ENCODE results near the gene PHF3. TPM values are rescaled to one million over a fixed set of nuclear protein-coding genes. Genes with fewer than 3 reads are reported as not detected.

Gene PHF3
- total RNA-seq, 1 experiment from 2014 or later, result 40.0 TPM

DNA sequence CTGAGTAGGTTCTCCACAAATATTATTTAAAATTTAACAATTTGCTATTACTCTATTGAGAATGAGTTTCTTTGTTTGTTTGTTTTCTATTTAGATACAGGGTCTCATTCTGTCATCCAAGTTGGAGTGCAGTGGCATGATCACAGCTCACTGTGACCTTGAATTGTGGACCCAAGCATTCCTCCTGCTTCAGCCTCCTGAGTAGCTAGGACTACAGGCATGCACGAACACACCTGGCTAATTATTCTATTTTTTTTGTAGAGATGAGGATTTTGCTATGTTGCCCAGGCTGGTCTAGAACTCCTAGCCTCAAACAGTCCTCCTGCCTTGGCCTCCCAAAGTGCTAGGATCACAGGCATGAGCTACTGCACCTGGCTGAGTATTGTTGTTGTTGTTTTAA, 122.2 kb downstream of the PHF3 start:
- no peak overlapping the region for H3K27ac ChIP-seq (ENCODE audit: low read length)
- CTCF ChIA-PET, result no interaction called here
- ATAC-seq (no peak), DNase-seq (ENCODE audit: low read depth, low spot score) (no peak)
- intact Hi-C loops (cut with micrococcal nuclease; ENCODE audit: unreplicated experiment), result no loop called here
- BruUV-seq (replicated peaks), result no TSS peak
- no peaks in the 10 kb centered on the region for H3K36me3 ChIP-seq (ENCODE audit: control insufficient read depth, insufficient read depth, low read length)
- H3K4me3 ChIP-seq (ENCODE audit: low read depth in 2 of 2, low read length in 2 of 2), result no peak overlapping the region
- in situ Hi-C loops (cut with HindIII; ENCODE audit: low pct_unique_long_range_greater_than_20kb, low sequenced_read_pairs), result no loop called here
- no peaks in the 10 kb centered on the region for H3K9me3 ChIP-seq (ENCODE audit: control insufficient read depth, insufficient read depth, low read depth, low read length)
- H3K4me1 ChIP-seq (ENCODE audit: control insufficient read depth, insufficient read depth, low read length), result no peaks in the 10 kb centered on the region
- peaks cover 2% of the 10 kb centered on the region; the same call in 1 of the 2 replicates for H3K27me3 ChIP-seq (ENCODE audit: control insufficient read depth, insufficient read depth, low read length)
- no peak for TF ChIP-seq SIN3A (IDR thresholded peaks at IDR 0.05; ENCODE audit: borderline replicate concordance, insufficient read depth, low read depth, low read length)
- no peak for TF ChIP-seq POLR2AphosphoS5 (IDR thresholded peaks at IDR 0.05; ENCODE audit: low read depth, low read length)
- no peak for TF ChIP-seq CTCF (IDR thresholded peaks at IDR 0.05)
- POLR2A ChIA-PET, result no interaction called here

- ATAC-seq (no peak), DNase-seq (ENCODE audit: low read depth, low spot score) (no peak)
- no peak for TF ChIP-seq SIN3A (IDR thresholded peaks at IDR 0.05; ENCODE audit: borderline replicate concordance, insufficient read depth, low read depth, low read length)
- TF ChIP-seq, protein P1, sequence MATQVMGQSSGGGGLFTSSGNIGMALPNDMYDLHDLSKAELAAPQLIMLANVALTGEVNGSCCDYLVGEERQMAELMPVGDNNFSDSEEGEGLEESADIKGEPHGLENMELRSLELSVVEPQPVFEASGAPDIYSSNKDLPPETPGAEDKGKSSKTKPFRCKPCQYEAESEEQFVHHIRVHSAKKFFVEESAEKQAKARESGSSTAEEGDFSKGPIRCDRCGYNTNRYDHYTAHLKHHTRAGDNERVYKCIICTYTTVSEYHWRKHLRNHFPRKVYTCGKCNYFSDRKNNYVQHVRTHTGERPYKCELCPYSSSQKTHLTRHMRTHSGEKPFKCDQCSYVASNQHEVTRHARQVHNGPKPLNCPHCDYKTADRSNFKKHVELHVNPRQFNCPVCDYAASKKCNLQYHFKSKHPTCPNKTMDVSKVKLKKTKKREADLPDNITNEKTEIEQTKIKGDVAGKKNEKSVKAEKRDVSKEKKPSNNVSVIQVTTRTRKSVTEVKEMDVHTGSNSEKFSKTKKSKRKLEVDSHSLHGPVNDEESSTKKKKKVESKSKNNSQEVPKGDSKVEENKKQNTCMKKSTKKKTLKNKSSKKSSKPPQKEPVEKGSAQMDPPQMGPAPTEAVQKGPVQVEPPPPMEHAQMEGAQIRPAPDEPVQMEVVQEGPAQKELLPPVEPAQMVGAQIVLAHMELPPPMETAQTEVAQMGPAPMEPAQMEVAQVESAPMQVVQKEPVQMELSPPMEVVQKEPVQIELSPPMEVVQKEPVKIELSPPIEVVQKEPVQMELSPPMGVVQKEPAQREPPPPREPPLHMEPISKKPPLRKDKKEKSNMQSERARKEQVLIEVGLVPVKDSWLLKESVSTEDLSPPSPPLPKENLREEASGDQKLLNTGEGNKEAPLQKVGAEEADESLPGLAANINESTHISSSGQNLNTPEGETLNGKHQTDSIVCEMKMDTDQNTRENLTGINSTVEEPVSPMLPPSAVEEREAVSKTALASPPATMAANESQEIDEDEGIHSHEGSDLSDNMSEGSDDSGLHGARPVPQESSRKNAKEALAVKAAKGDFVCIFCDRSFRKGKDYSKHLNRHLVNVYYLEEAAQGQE (IDR thresholded peaks at IDR 0.05; ENCODE audit: insufficient read depth in 1 of 2, low read depth in 2 of 2, low read length in 1 of 2), result no peak
- no peak for TF ChIP-seq TCF7L2 (IDR thresholded peaks at IDR 0.05; ENCODE audit: low read depth, low read length)
- no peak; the same call in 1 of the 2 replicates for TF ChIP-seq CTCF (IDR thresholded peaks at IDR 0.05)
- TF ChIP-seq POLR2AphosphoS5 (IDR thresholded peaks at IDR 0.05; ENCODE audit: low read depth, low read length), result no peak
- Histone ChIP-seq H3K4me1 (ENCODE audit: control insufficient read depth, insufficient read depth, low read length) (no peaks in the 10 kb centered on the region), H3K4me3 (ENCODE audit: low read depth in 2 of 2, low read length in 2 of 2) (no peak overlapping the region), H3K36me3 (ENCODE audit: control insufficient read depth, insufficient read depth, low read length) (no peaks in the 10 kb centered on the region), H3K9me3 (ENCODE audit: control insufficient read depth, insufficient read depth, low read depth, low read length) (no peaks in the 10 kb centered on the region), H3K27ac (ENCODE audit: low read length) (no peak overlapping the region), H3K27me3 (ENCODE audit: control insufficient read depth, insufficient read depth, low read length) (peaks cover 2% of the 10 kb centered on the region; the same call in 1 of the 2 replicates)
- in situ Hi-C loops (cut with HindIII; ENCODE audit: low pct_unique_long_range_greater_than_20kb, low sequenced_read_pairs), result no loop called here
- no TSS peak for BruUV-seq (replicated peaks)
- ChIA-PET CTCF (no interaction called here), POLR2A (no interaction called here)
- intact Hi-C loops (cut with micrococcal nuclease; ENCODE audit: unreplicated experiment), result loop anchor here (5.0 kb wide), 1 partner anchor 407 kb away; no protein-coding TSS in a partner anchor
Observed at GRCh38 chr6:63759605-63760105, 124.1 kb downstream of the PHF3 start.
